Measurements from ENCODE around the gene HPSE2.

The HPSE2 gene

GRCh38 chr10:98422182-98422581, 813.5 kb downstream of the HPSE2 start:
- no peak for DNase-seq
- no peak for TF ChIP-seq GATA1 (IDR thresholded peaks at IDR 0.05; ENCODE audit: low read depth, low read length)
- no peak for TF ChIP-seq POLR2A (IDR thresholded peaks at IDR 0.05; ENCODE audit: low read length)

- TF ChIP-seq POLR2A (IDR thresholded peaks at IDR 0.05; ENCODE audit: low read length) (no peak), GATA1 (IDR thresholded peaks at IDR 0.05; ENCODE audit: low read depth, low read length) (no peak)
- no peak for DNase-seq
These were observed 814.9 kb downstream of the HPSE2 start for GRCh38 chr10:98420786-98421185.

GRCh38 chr10:98419469-98420261, 816.0 kb downstream of the HPSE2 start:
- TF ChIP-seq POLR2A (IDR thresholded peaks at IDR 0.05; ENCODE audit: low read length) = no peak
- no peak for TF ChIP-seq GATA1 (IDR thresholded peaks at IDR 0.05; ENCODE audit: low read depth, low read length)
- no peak for DNase-seq

GRCh38 chr10:98418665-98419468, 816.8 kb downstream of the HPSE2 start:
- TF ChIP-seq GATA1 (IDR thresholded peaks at IDR 0.05; ENCODE audit: low read depth, low read length) (no peak), POLR2A (IDR thresholded peaks at IDR 0.05; ENCODE audit: low read length) (no peak)
- DNase-seq = no peak

- DNase-seq = no peak
- TF ChIP-seq GATA1 (IDR thresholded peaks at IDR 0.05; ENCODE audit: low read depth, low read length) (no peak), POLR2A (IDR thresholded peaks at IDR 0.05; ENCODE audit: low read length) (no peak)
These were observed 817.5 kb downstream of the HPSE2 start for GRCh38 chr10:98417973-98418664.

GRCh38 chr10:98417481-98417959, 818.1 kb downstream of the HPSE2 start:
- TF ChIP-seq GATA1 (IDR thresholded peaks at IDR 0.05; ENCODE audit: low read depth, low read length) (no peak), POLR2A (IDR thresholded peaks at IDR 0.05; ENCODE audit: low read length) (no peak)
- no peak for DNase-seq

GRCh38 chr10:98416606-98417388, 818.9 kb downstream of the HPSE2 start:
- DNase-seq = peak; percentile 75 to 89
- TF ChIP-seq GATA1 (IDR thresholded peaks at IDR 0.05; ENCODE audit: low read depth, low read length) = peak; percentile 33
- no peak for TF ChIP-seq POLR2A (IDR thresholded peaks at IDR 0.05; ENCODE audit: low read length)

- no peak for DNase-seq
- TF ChIP-seq POLR2A (IDR thresholded peaks at IDR 0.05; ENCODE audit: low read length) = no peak
- no peak for TF ChIP-seq GATA1 (IDR thresholded peaks at IDR 0.05; ENCODE audit: low read depth, low read length)
These were observed 819.9 kb downstream of the HPSE2 start for GRCh38 chr10:98415731-98416119.

GRCh38 chr10:98414932-98415730, 820.5 kb downstream of the HPSE2 start, which contains the start of gene PYROXD2:
Gene PYROXD2 (minus strand): TSS chr10:98415182. CDS start chr10:98415135, 47 bp downstream.
- TF ChIP-seq GATA1 (IDR thresholded peaks at IDR 0.05; ENCODE audit: low read depth, low read length) (no peak), POLR2A (IDR thresholded peaks at IDR 0.05; ENCODE audit: low read length) (peak; percentile 83)
- peak; percentile 92 to 93 for DNase-seq

GRCh38 chr10:98414578-98414931, 821.1 kb downstream of the HPSE2 start:
- no peak for TF ChIP-seq GATA1 (IDR thresholded peaks at IDR 0.05; ENCODE audit: low read depth, low read length)
- TF ChIP-seq POLR2A (IDR thresholded peaks at IDR 0.05; ENCODE audit: low read length) = no peak
- no peak for DNase-seq

GRCh38 chr10:98411768-98412167, 823.9 kb downstream of the HPSE2 start:
- DNase-seq = no peak
- no peak for TF ChIP-seq GATA1 (IDR thresholded peaks at IDR 0.05; ENCODE audit: low read depth, low read length)
- TF ChIP-seq POLR2A (IDR thresholded peaks at IDR 0.05; ENCODE audit: low read length) = no peak

GRCh38 chr10:98411166-98411565, 824.5 kb downstream of the HPSE2 start:
- TF ChIP-seq GATA1 (IDR thresholded peaks at IDR 0.05; ENCODE audit: low read depth, low read length) = no peak
- TF ChIP-seq POLR2A (IDR thresholded peaks at IDR 0.05; ENCODE audit: low read length) = no peak
- no peak for DNase-seq
